Endothelial cell (in vitro differentiated cells): ENCODE data around the gene TEC. TPM values are rescaled to one million over a fixed set of nuclear protein-coding genes. Genes with fewer than 3 reads are reported as not detected.
A peak's percentile ranks its signal among the peaks of the same experiment; 100 is the strongest.
"Not testable (repeated sequence)": the region's sequence is repeated elsewhere in the genome, so short reads cannot be mapped to it uniquely, and the experiment has no call there.

Source experiments
- DNase-seq: peaks from one replicate; pipeline ENCODE4 v3.0.0; 2021; ENCODE audit warnings: low spot score
- H3K27ac Mint-ChIP-seq: one replicate; pipeline ENCODE4 v1.8.0; 2021; ENCODE audit warnings: mixed read lengths, inconsistent platforms; ENCODE audit not compliant: unreplicated experiment
- H3K27me3 Mint-ChIP-seq: one replicate; pipeline ENCODE4 v1.8.0; 2021; ENCODE audit warnings: mild to moderate bottlenecking, moderate library complexity, mixed read lengths, inconsistent platforms; ENCODE audit not compliant: unreplicated experiment
- H3K36me3 Mint-ChIP-seq: one replicate; pipeline ENCODE4 v1.8.0; 2021; ENCODE audit warnings: mild to moderate bottlenecking, low read depth, mixed read lengths, inconsistent platforms; ENCODE audit not compliant: unreplicated experiment
- H3K4me1 Mint-ChIP-seq: one replicate; pipeline ENCODE4 v1.8.0; 2021; ENCODE audit warnings: mild to moderate bottlenecking, mixed read lengths, inconsistent platforms; ENCODE audit not compliant: unreplicated experiment
- H3K4me3 Mint-ChIP-seq: one replicate; pipeline ENCODE4 v1.8.0; 2021; ENCODE audit warnings: mild to moderate bottlenecking, mixed read lengths, inconsistent platforms; ENCODE audit not compliant: unreplicated experiment
- H3K9me3 Mint-ChIP-seq: one replicate; pipeline ENCODE4 v1.8.0; 2021; ENCODE audit warnings: mixed read lengths, inconsistent platforms; ENCODE audit not compliant: unreplicated experiment
- total RNA-seq: library from RNA; stranded (reverse); fragmentation: NEBNext Ultra II Directional; extraction: Animal tissue kit (Norgen Biotek cat#: 25700); gene quantifications from one replicate; pipeline ENCODE4 v1.2.1, GENCODE V29; 2021; ENCODE audit not compliant: unreplicated experiment
- TF ChIP-seq, protein P1 (sequence below): fragments of 200-600 bp; sonication (generic); IDR thresholded peaks from one replicate; pipeline ENCODE4 v1.5.0; 2021; ENCODE audit warnings: antibody characterized with exemption; ENCODE audit not compliant: unreplicated experiment

The TEC gene
- total RNA-seq, 1 donor from 2014 or later = 1.9 TPM

DNA sequence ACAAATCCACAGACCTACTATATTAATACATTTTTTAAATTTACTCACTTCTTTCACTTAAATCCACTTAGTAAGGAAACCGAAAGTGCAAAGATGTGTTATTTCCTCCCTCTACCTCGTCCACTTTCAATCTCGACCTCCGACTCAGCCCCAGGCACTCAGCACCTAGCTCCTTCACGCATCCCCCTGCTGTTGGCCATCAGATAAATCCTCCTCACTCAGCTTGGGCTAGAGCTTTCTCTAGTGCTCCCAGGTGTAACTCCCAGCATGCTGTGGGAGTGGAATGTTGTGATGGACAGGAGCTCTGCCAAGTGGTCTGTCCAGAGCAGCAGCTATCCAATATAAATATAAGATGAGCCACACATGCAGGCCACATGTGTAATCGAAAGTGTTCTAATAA lies 26.7 kb upstream of the TEC start:
- Mint-ChIP-seq H3K9me3 (no peaks in the 10 kb centered on the region), H3K4me3 (no peak overlapping the region), H3K27me3 (peaks cover 1% of the 10 kb centered on the region), H3K36me3 (no peaks in the 10 kb centered on the region), H3K4me1 (no peaks in the 10 kb centered on the region), H3K27ac (no peak overlapping the region)
- TF ChIP-seq, protein P1, sequence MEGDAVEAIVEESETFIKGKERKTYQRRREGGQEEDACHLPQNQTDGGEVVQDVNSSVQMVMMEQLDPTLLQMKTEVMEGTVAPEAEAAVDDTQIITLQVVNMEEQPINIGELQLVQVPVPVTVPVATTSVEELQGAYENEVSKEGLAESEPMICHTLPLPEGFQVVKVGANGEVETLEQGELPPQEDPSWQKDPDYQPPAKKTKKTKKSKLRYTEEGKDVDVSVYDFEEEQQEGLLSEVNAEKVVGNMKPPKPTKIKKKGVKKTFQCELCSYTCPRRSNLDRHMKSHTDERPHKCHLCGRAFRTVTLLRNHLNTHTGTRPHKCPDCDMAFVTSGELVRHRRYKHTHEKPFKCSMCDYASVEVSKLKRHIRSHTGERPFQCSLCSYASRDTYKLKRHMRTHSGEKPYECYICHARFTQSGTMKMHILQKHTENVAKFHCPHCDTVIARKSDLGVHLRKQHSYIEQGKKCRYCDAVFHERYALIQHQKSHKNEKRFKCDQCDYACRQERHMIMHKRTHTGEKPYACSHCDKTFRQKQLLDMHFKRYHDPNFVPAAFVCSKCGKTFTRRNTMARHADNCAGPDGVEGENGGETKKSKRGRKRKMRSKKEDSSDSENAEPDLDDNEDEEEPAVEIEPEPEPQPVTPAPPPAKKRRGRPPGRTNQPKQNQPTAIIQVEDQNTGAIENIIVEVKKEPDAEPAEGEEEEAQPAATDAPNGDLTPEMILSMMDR = no peak
- DNase-seq = no peak

DNA sequence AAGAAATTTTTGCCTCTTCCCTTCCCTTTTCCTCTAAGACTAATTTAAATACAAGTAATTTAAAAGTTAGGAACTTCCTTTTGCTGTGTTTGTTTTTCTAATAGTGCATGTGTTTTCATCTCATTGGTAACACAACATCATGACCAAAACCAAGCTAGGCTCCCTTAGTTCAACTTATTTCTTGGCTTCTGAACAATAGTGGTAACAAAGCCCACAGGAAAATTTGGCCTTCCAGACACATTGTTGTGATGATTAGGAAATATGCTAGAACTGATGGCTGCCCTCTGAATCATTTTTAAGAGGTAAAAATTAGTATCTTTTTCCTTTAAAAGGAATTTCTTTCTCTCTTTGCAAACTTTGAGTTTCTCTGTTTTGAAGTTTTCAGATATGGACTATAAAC lies 25.5 kb upstream of the TEC start:
- no peaks in the 10 kb centered on the region for H3K4me1 Mint-ChIP-seq
- H3K9me3 Mint-ChIP-seq = no peaks in the 10 kb centered on the region

DNA sequence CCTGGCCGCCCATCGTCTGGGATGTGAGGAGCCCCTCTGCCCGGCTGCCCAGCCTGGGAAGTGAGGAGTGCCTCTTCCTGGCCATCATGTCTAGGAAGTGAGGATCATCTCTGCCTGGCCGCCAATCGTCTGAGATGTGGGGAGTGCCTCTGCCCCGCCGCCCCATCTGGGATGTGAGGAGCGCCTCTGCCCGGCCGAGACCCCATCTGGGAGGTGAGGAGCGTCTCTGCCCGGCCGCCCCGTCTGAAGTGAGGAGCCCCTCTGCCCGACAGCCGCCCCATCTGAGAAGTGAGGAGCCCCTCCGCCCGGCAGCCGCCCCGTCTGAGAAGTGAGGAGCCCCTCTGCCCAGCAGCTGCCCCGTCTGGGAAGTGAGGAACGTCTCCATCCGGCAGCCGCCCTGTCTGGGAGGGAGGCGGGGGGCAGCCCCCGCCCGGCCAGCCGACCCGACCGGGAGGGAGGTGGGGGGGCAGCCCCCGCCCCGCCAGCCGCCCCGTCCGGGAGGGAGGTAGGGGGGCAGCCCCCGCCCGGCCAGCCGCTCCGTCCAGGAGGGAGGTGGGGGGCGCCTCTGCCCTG lies 22.7 kb upstream of the TEC start:
- DNase-seq, H3K27me3 Mint-ChIP-seq, H3K4me1 Mint-ChIP-seq, H3K4me3 Mint-ChIP-seq, H3K9me3 Mint-ChIP-seq, H3K27ac Mint-ChIP-seq, H3K36me3 Mint-ChIP-seq: not testable (repeated sequence)

More for the DNA sequence above, 25.5 kb upstream of the TEC start:
- peaks cover 3% of the 10 kb centered on the region for H3K27me3 Mint-ChIP-seq
- no peak overlapping the region for H3K4me3 Mint-ChIP-seq
- H3K36me3 Mint-ChIP-seq = no peaks in the 10 kb centered on the region
- TF ChIP-seq, protein P1 = no peak
- no peak overlapping the region for H3K27ac Mint-ChIP-seq
- DNase-seq = no peak

DNA sequence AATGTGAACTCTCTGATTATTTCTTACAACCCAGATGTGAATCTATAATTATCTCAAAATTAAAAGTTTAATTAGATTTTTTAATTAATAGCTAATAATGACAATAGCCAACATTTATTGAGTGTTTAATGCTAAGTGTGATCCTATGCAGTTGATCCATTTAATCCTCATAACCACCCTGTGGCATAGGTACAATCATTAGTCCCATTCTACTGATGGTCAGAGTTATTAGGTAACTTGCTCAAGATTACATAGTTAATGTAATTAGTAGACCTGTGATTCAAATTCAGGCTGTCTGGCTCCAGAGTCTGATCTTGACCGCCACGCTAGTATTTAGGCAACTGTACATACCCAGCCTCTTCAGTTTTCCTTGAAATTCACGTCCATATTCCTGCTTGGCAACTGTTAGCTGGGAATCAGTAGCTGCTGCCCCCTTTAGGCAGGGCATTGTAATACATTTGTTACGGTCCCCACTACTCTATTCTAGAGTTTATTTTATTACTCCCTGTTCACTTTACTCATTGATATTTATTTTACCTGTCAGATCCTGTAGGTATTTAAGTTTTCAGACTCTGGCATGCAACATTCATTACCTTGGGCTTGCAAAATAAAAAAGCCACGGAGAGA lies 20.6 kb upstream of the TEC start:
- peak; percentile 52 for DNase-seq
- TF ChIP-seq, protein P1 = peak; percentile 76
- Mint-ChIP-seq H3K4me1 (peaks cover 3% of the 10 kb centered on the region), H3K4me3 (no peak overlapping the region), H3K27me3 (peaks cover 3% of the 10 kb centered on the region), H3K36me3 (no peaks in the 10 kb centered on the region), H3K9me3 (no peaks in the 10 kb centered on the region), H3K27ac (no peak overlapping the region)

DNA sequence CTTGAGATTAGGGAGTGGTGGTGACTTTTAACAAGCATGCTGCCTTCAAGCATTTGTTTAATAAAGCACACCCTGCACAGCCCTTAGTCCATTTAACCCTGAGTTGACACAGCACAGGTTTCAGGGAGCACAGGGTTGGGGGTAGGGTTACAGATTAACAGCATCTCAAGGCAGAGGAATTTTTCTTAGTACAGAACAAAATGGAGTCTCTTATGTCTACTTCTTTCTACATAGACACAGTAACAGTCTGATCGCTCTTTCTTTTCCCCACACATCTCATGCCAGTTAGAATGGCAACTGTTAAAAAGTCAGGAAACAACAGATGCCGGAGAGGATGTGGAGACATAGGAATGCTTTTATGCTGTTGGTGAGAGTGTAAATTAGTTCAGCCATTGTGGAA lies 16.4 kb upstream of the TEC start:
- H3K9me3 Mint-ChIP-seq = not testable (repeated sequence)

DNA sequence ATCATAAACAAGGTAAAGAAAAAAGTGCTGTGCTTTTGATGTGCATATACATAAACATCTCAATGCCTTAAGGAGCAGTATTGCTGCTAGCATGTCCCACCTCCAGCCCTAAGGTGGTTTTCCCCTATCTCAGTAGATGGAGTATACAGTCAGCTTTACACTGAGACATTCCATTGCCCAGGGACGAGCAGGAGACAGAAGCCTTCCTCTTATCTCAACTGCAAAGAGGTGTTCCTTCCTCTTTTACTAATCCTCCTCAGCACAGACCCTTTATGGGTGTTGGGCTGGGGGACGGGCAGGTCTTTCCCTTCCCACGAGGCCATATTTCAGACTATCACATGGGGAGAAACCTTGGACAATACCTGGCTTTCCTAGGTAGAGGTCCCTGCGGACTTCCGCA lies 16.0 kb upstream of the TEC start:
- not testable (repeated sequence) for DNase-seq, H3K9me3 Mint-ChIP-seq, H3K4me1 Mint-ChIP-seq, H3K4me3 Mint-ChIP-seq, H3K27me3 Mint-ChIP-seq, H3K36me3 Mint-ChIP-seq, H3K27ac Mint-ChIP-seq

More for the DNA sequence above, 16.4 kb upstream of the TEC start:
- not testable (repeated sequence) for DNase-seq, H3K36me3 Mint-ChIP-seq, H3K4me3 Mint-ChIP-seq, H3K27me3 Mint-ChIP-seq, H3K27ac Mint-ChIP-seq, H3K4me1 Mint-ChIP-seq
